NT2/D1 (cell line): ENCODE data around the gene MTM1.

Source experiments
- DNase-seq: peaks from one replicate; pipeline ENCODE4 v3.0.0-alpha.2; 2011; ENCODE audit warnings: low read depth, low spot score
- H3K27me3 ChIP-seq: 2 replicates; pipeline ENCODE4 v1.6.0; 2011; ENCODE audit warnings: mild to moderate bottlenecking; ENCODE audit not compliant: insufficient read length, insufficient read depth
- H3K36me3 ChIP-seq: 2 replicates; pipeline ENCODE4 v1.6.1; 2011; ENCODE audit warnings: mild to moderate bottlenecking, low read length, mixed read lengths; ENCODE audit not compliant: insufficient read depth, insufficient read length
- H3K4me1 ChIP-seq: 2 replicates; pipeline ENCODE4 v1.5.1; 2011; ENCODE audit not compliant: insufficient read depth, insufficient read length
- H3K4me3 ChIP-seq: 2 replicates; pipeline ENCODE4 v1.5.1; 2011; ENCODE audit warnings: low read depth; ENCODE audit not compliant: insufficient read length
- H3K9ac ChIP-seq: 2 replicates; pipeline ENCODE4 v1.6.0; 2011; ENCODE audit warnings: low read depth; ENCODE audit not compliant: insufficient read length
- H3K9me3 ChIP-seq: 2 replicates; pipeline ENCODE4 v1.5.1; 2011; ENCODE audit warnings: mild to moderate bottlenecking, low read length; ENCODE audit not compliant: insufficient read depth
- SUZ12 ChIP-seq: IDR thresholded peaks from 2 replicates; pipeline ENCODE4 v1.6.1; 2011; ENCODE audit not compliant: insufficient read length, insufficient read depth; ENCODE audit errors: extremely low read depth
- YY1 ChIP-seq: IDR thresholded peaks from 2 replicates; pipeline ENCODE4 v1.6.1; 2011; ENCODE audit not compliant: insufficient read length, insufficient read depth
- ZNF274 ChIP-seq: IDR thresholded peaks from 2 replicates; pipeline ENCODE4 v1.6.1; 2011; ENCODE audit warnings: mild to moderate bottlenecking, low read depth, low read length

Gene MTM1

GRCh38 chrX:150627957-150628356 lies 59.5 kb downstream of the MTM1 start:
- Histone ChIP-seq H3K9ac (no peak overlapping the region), H3K27me3 (no peaks in the 10 kb centered on the region), H3K9me3 (no peaks in the 10 kb centered on the region), H3K4me1 (no peaks in the 10 kb centered on the region), H3K4me3 (no peak overlapping the region), H3K36me3 (peaks cover 11% of the 10 kb centered on the region)
- no peak for TF ChIP-seq ZNF274
- TF ChIP-seq YY1, result no peak
- TF ChIP-seq SUZ12, result no peak
- DNase-seq, result no peak

- no peaks in the 10 kb centered on the region for H3K9me3 ChIP-seq
- peaks cover 11% of the 10 kb centered on the region for H3K36me3 ChIP-seq
- H3K27me3 ChIP-seq, result no peaks in the 10 kb centered on the region
- TF ChIP-seq SUZ12 (no peak), YY1 (no peak), ZNF274 (no peak)
- DNase-seq, result no peak
- H3K4me3 ChIP-seq, result no peak overlapping the region
- no peaks in the 10 kb centered on the region for H3K4me1 ChIP-seq
- no peak overlapping the region for H3K9ac ChIP-seq
Measured at GRCh38 chrX:150635952-150636351, 67.5 kb downstream of the MTM1 start.

- peaks cover 20% of the 10 kb centered on the region for H3K36me3 ChIP-seq
- TF ChIP-seq ZNF274 (no peak), SUZ12 (no peak)
- no peak for DNase-seq
- H3K4me3 ChIP-seq, result no peak overlapping the region
- H3K4me1 ChIP-seq, result no peaks in the 10 kb centered on the region
- H3K9ac ChIP-seq, result no peak overlapping the region
- no peaks in the 10 kb centered on the region for H3K9me3 ChIP-seq
- no peaks in the 10 kb centered on the region for H3K27me3 ChIP-seq
Measured at GRCh38 chrX:150642423-150642822, 74.0 kb downstream of the MTM1 start.

- Histone ChIP-seq H3K4me1 (no peaks in the 10 kb centered on the region), H3K9me3 (no peaks in the 10 kb centered on the region), H3K27me3 (no peaks in the 10 kb centered on the region), H3K9ac (no peak overlapping the region), H3K36me3 (peaks cover 14% of the 10 kb centered on the region), H3K4me3 (no peak overlapping the region)
- no peak for DNase-seq
- TF ChIP-seq ZNF274, result no peak
- no peak for TF ChIP-seq SUZ12
- TF ChIP-seq YY1, result no peak
Measured at GRCh38 chrX:150643271-150643670, 74.8 kb downstream of the MTM1 start.

GRCh38 chrX:150643958-150644357 lies 75.5 kb downstream of the MTM1 start:
- TF ChIP-seq YY1 (no peak), SUZ12 (no peak), ZNF274 (no peak)
- Histone ChIP-seq H3K4me3 (no peak overlapping the region), H3K4me1 (no peaks in the 10 kb centered on the region), H3K9ac (no peak overlapping the region), H3K27me3 (no peaks in the 10 kb centered on the region), H3K9me3 (no peaks in the 10 kb centered on the region), H3K36me3 (peaks cover 14% of the 10 kb centered on the region)
- no peak for DNase-seq

- DNase-seq, result no peak
- no peaks in the 10 kb centered on the region for H3K27me3 ChIP-seq
- H3K36me3 ChIP-seq, result peaks cover 14% of the 10 kb centered on the region
- TF ChIP-seq SUZ12 (no peak), ZNF274 (no peak), YY1 (no peak)
- no peak overlapping the region for H3K4me3 ChIP-seq
- H3K9me3 ChIP-seq, result no peaks in the 10 kb centered on the region
- H3K9ac ChIP-seq, result no peak overlapping the region
- H3K4me1 ChIP-seq, result no peaks in the 10 kb centered on the region
Measured at GRCh38 chrX:150644422-150644821, 76.0 kb downstream of the MTM1 start.

GRCh38 chrX:150647331-150647730 lies 78.9 kb downstream of the MTM1 start:
- Histone ChIP-seq H3K4me1 (no peaks in the 10 kb centered on the region), H3K9ac (no peak overlapping the region), H3K4me3 (no peak overlapping the region), H3K27me3 (no peaks in the 10 kb centered on the region), H3K36me3 (peaks cover 12% of the 10 kb centered on the region), H3K9me3 (no peaks in the 10 kb centered on the region)
- TF ChIP-seq SUZ12 (no peak), YY1 (no peak), ZNF274 (no peak)
- DNase-seq, result no peak

- no peaks in the 10 kb centered on the region for H3K9me3 ChIP-seq
- H3K4me3 ChIP-seq, result no peak overlapping the region
- DNase-seq, result no peak
- no peaks in the 10 kb centered on the region for H3K27me3 ChIP-seq
- peaks cover 5% of the 10 kb centered on the region for H3K36me3 ChIP-seq
- H3K4me1 ChIP-seq, result no peaks in the 10 kb centered on the region
- no peak overlapping the region for H3K9ac ChIP-seq
- TF ChIP-seq YY1, result no peak
- no peak for TF ChIP-seq ZNF274
- no peak for TF ChIP-seq SUZ12
Measured at GRCh38 chrX:150648296-150648940, 80.0 kb downstream of the MTM1 start.
